IPS DF 4.7 (cell line): ENCODE data around the gene ADCY10.
"Not testable (repeated sequence)": the region's sequence is repeated elsewhere in the genome, so short reads cannot be mapped to it uniquely, and the experiment has no call there.

Experiments
- DNase-seq: peaks from one replicate; pipeline ENCODE4 v3.0.0-alpha.2; 2013; ENCODE audit warnings: low spot score; ENCODE audit errors: extremely low read depth

ADCY10 gene

DNA sequence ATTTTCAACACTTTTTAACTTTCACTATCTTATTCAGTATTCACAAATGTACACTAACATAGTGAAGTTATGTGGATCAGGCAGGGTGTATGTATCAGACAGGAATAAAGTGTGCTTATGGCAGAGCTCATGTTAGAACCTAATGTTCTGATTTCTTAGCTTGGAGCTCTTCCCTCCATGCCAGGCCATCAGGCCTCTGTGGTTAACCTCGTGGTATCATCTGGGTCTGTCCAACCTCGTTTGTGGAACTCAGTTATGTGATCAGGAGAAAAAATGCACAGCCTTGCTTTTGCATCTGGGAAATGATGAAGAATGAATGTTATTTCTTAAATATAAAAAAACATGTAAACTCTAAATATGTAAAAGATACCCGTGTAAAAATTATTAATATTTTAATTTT lies 105.2 kb downstream of the ADCY10 start:
- DNase-seq = no peak

DNA sequence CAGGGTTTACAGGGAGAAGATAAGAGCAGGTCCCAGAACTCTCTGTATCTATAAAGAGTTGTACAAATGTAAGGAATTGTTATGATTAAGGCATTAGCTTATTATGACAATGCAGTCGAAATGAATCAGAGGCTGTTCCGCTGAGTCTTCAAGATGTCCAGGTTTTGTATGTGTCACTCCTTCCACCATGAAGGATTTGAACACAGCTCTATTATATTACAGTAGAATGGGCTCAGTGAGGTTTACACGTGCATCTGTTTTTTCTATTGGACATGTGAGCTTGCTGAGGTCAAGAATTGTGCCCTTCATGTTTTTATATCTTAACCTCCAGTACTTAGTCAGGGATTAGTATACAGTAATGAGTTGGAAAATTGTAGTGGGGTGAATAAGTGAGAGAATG lies 105.8 kb downstream of the ADCY10 start:
- DNase-seq = no peak

DNA sequence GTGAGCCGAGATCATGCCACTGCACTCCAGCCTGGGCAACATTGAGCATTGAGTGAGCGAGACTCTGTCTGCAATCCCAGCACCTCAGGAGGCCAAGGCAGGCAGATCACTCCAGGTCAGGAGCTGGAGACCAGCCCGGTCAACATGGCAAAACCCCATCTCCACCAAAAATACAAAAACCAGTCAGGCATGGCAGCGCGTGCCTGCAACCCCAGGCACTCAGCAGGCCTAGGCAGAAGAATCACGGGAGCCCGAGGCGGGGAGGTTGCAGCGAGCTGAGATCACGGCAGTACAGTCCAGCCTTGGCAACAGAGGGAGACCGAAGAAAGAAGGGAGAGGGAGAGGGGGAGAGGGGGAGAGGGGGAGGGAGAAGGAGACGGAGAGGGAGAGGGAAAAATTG lies 107.3 kb downstream of the ADCY10 start:
- not testable (repeated sequence) for DNase-seq

DNA sequence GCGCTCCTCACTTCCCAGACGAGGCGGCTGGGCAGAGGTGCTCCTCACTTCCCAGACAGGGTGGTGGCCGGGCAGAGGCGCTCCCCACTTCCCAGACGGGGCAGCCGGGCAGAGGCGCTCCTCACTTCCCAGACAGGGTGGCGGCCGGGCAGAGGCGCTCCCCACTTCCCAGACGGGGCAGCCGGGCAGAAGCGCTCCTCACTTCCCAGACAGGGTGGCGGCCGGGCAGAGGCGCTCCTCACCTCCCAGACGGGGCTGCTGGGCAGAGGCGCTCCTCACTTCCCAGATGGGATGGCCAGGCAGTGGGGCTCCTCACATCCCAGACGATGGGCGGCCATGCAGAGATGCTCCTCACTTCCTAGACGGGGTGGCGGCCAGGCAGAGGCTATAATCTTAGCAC lies 107.7 kb downstream of the ADCY10 start:
- not testable (repeated sequence) for DNase-seq

DNA sequence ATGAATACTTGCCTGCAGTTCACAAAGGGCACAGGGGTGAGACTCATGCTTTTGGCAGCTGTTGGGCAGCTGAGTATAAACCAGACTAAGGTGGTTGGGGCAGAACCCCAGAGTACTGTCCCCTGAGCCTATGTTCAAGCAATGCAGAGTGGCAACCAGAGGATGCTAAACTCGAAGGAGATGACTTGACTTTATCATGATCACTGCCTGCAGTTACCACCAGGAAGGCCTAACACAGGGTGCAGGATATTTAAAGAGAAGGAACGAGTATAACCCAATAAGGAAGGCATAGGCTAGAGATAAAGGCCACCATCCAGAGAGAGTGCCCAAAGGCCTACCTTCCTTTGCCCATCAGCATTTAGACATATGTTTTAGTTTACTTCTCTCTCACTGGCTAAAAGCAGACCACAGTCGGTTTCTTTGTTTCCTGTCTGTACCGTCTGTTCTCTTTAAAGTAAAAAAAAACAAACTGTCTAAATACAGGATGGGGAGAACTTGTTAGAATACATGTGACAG lies 108.8 kb downstream of the ADCY10 start:
- no peak for DNase-seq

DNA sequence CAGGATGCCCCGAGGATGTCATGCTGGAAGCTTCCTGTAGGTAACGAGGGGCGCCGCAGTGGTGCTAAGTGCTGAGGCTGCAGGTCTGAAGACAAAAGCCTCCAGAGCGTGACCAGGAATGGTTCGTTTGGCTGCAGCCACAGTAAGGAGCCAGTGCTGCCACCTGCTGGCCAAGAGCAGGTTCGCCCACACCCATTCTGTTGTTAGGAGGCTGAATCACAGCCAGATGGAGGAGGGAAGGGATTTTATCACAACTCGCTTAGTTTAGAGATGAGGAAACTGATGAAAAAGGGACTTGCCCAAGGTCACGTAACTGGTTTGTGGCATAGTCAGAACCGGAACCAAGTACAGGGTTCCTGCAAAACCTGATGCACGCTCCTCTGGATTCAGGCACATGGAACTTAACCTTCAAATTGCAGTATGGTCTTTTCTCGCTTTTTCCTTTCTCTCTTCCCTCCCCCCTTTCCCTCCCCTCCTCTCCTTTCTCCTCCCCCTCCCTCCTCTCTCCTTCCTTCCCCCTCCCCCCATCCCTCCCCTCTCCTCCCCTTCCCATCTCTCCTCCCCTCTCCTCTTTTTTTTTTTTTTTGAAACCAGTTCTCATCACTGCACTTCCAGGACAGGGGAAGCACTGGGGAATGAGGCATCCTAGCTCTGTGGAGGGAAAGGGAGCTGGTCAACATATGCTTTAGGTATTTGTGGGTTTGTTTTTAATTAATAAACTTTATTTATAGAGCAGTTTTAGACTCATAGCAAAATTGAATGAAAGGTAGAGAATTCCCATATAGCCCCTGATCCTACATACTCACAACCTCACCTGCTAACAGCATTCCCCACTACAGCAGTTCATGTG lies 110.4 kb downstream of the ADCY10 start:
- DNase-seq = peak; percentile 95

DNA sequence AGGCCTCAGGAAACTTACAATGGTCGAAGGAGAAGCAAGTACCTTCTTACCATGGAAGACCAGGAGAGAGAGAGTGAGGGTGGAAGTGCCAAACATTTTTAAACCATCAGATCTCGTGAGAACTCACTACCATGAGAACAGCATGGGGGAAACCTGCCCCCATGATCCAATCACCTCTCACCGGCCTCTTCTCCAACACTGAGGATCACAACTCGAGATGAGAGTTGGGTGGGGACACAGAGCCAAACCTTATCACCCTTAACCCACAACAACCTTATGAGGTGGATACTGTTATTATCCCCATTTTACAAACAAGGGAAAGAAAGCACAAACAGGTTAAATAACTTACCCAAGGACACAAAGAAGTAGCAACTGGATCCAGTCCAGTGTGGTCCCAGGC lies 111.7 kb downstream of the ADCY10 start:
- no peak for DNase-seq

DNA sequence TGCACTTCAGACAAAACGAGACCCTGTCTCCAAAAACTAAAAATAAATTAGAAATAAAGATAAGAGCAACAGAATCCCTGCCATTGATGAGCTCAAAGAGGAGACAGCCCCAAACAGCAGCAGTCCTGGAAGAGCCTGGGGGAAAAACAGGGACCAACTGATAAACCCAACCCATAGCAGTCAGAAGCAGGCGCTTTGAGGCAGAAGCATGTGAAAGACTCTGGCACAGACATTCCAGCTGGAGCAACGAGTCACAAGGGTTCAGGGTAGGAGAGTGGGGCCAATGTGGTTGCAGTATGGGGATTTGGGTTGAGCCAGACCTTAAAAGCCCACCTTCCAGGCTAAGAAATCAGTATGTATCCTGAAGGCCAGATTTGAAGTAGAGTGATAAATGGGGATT lies 113.7 kb downstream of the ADCY10 start:
- DNase-seq = no peak

DNA sequence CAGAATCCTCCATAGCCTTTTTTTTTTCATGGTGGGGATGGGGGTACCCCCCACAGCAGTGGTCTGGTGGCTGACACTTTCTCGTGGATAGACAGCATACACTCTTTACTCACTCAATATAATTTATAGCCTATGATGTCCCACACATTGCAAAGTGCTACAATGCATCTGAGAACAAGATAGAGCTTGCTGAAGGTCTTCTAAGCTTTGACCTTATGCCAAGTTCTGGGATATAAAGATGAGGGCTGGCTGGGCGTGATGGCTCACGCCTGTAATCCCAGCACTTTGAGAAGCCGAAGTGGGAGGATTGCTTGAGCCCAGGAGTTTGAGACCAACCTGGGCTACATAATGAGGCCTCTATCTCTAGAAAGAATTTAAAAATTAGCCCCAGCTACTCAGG lies 114.2 kb downstream of the ADCY10 start:
- DNase-seq = no peak

DNA sequence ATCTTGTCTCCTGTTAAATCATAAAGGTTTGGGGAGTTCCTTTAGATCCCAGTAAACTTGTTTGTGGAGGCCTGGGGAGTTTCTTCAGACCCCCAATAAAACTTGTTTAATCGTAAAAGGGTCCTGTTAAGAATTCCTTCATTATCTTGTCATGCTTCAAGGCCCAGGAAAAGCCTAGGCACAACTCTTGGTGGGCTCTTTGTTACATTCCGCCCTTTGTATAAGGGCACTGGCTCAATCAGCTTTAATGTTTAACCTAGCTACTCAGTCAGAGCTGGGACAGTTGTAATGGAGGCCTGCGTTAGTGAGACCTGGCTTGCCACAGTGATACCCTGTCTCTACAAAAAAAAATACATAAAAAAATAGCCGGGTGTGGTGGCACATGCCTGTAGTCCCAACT lies 115.0 kb downstream of the ADCY10 start:
- DNase-seq = no peak

DNA sequence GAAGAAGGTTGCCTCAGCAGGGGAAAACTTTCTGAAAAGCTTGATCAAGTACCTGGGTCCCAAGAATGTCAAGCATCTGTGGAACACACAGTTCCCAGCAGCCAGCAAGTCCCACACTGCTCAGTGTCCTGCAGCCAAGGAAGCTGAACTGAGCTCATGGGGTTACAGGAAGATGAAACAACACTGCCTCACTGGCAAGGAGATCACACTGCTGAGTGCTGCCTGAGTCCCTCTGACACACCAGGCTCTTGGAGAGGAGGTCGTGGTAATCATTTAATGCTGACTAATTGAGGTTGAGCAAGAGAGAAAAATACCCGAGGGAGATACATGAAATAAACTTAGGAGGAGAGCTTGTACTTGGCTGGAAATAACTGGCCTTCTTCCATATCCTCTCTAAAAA lies 116.9 kb downstream of the ADCY10 start:
- DNase-seq = peak; percentile 74

DNA sequence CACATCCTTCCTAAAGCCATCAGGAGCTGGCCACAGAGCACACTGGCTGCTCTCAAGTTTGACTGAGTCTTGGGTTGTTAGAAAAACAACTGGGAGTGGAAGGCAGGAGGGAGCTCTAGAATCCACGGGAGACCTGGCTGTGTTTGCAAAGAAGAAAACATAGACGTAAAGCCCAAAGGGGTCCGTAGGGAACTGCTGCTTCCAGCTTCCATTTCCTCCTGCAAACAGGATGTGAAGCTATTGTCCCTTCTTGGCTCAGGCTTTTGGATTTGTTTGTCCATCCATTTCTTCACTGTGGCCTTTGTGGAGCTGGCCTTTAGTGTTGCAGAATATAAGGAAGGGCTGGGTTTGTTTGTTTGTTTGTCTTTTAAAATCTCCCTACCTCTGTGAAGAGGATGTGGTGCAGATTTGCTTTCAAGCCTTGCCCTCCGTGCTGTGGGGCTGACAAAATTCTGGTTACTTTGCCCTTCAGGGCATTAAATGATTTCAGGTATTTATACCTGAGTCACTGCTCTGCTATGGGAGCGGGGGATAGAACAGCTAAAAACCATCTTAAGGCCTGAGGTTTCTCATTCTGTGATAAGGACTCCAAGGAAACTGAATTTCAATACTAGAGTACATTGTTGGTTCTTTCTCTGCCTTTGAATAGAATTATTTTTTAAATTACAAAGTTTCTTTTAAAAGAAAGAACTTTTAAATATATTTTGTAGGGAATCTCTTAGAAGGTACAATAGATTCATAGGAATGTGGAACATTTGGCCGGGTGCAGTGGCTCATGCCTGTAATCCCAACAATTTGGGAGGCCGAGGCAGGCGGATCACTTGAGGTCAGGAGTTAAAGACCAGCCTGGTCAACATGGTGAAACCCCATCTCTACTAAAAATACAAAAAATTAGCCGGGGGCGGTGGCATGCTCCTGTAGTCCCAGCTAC lies 117.9 kb downstream of the ADCY10 start:
- no peak for DNase-seq

DNA sequence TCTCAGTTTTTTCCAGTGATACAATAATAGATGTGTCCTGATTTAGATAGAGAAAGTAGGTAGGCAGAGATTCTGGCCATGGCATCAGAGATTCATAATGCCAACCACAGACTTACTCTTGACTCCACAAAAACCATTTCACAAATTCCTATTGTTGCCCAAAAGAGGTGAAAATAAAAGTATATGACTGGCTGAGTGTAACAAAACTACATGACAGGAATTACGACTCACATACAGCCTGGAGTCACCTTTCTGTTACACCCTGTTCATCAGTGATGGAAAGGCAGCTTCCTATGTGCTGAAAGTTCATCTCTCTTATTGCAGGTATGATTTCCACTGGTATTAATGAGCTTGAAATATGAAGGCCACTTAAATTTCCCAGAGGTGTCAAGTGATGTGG lies 119.9 kb downstream of the ADCY10 start:
- DNase-seq = no peak

DNA sequence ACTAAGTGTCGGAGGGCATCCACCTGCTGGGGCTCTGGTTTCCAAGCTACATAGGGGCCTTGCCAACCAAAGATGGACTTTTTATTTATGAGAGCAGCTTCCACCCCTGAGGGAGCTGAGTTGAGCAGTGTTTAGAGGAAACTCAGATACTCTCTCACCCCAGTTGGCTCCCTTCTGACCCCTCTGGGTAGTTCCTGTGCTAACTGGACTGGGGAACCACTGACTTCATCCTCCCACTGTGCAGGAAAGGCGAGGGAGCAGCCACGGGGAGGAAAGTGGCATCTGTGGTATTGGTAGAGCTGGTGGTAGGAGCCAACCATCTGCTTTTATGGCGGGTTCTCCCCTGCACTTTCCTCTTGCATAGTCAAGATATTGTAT lies 121.8 kb downstream of the ADCY10 start:
- no peak for DNase-seq

DNA sequence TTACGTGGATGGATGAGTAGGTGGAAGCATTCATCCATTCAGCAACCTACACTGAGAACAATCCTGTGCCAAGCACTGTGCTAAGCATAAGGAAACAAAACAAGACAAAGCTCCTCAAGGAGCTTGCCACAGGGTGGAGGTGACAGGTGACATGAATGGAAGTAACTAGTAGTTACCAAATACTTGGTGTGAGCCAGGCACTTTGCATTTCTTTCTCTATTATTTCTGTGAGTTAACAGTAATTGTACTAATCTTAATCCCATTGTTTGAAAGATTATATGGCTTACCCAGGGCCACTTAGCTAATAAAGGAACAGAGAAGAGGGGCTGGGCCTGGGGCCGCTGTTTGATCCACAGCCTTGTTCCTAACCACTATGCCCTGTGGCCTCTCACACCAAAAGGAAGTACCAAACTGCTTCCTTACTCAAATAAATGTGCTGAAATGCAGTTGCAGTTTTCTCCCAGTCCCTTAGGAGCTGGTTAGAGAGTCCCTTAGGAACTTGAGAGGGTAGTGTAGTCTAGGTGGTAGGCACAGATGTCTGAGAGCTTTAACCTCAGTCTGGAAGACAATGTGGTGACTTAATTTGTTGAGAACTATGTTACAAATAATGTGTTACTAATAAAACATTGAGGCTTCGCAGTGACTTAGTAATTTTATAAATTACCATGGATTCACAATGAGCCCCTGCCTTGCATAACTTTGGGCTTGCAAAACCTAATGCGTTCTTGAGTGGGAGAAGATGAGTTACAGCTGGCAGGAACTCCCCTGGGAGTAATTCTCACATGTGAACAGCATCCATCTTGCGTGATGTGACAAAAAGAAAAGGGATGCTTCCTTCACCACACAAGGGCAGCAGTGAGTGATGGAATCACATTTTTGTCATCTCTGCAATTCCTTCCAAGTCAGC lies 122.4 kb downstream of the ADCY10 start:
- DNase-seq = no peak

DNA sequence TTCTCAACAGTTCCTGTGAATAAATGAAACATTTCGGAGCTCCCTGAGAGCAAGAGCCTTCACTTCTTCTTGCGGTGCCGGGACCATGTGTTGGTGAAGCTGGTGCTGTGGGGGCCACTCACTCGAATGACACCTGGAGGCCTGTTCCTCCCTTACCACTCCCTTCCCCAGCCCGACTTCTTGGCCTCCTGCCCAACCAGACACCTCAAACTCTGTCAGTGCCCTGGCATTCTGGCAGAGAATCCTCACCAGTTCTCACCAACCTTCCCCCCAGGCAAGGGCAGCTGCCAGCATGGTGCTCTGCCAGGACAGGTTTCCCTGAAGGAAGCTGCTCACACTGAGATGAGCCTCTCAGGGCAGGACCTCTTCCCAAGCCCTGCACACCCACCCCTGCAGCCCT lies 123.8 kb downstream of the ADCY10 start:
- no peak for DNase-seq

DNA sequence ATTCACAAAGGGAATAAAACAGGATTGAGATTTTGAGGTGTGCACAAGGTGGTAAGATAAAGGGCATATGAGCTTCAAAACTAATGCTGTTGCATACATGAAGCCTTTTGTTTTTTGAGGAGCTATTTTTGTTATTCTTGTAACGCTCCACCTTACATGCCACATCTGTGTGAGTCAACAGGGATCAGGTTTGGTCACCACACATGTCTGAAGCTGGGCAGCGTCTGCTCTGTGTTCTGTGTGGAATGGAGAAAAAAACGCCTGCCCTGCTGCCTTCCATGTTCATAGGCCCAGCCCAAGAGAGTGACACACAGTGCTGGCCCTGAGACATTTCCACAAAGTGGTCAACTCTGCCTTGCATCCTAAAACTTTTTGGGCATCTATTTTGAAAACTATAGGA lies 124.4 kb downstream of the ADCY10 start:
- no peak for DNase-seq

DNA sequence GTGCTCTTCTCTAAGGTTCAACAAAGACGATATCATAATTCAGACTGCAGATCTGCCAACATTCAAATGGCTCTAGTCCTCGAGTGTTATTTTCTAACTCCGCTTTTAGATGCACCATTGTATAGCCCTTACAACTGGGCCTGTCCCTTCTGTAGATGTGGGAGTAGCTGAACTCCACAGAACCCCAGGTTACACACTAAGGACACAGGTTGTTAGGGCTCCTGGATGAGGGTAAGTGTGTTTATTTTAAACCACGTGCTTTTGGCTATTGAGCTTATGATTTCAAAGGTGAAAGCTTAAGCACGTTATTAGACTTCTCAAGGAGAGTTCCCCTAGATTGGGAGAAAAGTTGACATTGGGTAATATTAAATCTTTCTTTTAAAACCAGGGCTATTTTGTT lies 127.4 kb downstream of the ADCY10 start:
- DNase-seq = no peak

DNA sequence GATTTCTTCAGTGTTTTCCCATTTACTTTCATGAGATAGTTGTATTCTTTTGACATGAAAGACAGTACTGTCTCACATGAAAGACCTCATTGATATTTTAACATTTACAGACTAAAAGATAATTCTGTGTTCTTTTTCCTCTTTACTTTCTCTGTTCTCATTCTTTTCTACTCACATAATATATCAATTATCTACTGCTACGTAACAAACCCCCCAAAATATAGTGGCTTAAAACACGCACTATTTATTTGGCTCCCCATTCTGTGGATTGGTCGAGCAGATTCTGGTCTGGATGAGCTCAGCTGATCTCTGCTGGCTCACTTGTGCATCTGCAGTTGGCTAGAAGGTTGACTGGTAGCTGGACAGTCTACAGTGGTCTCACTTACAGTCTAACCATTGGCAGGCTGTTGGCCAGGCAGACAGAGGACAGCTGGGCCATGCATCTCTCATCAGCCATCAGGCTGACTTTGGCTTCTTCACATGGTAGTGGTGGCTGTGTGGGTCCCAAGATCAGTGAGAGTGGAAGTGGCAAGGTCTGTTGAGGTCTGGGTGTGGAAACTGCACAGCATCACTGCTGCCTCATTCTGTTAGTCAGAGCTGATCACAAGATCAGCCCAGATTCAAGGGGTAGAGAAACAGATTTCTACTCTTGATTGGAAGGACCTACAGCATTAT lies 128.9 kb downstream of the ADCY10 start:
- DNase-seq = no peak

DNA sequence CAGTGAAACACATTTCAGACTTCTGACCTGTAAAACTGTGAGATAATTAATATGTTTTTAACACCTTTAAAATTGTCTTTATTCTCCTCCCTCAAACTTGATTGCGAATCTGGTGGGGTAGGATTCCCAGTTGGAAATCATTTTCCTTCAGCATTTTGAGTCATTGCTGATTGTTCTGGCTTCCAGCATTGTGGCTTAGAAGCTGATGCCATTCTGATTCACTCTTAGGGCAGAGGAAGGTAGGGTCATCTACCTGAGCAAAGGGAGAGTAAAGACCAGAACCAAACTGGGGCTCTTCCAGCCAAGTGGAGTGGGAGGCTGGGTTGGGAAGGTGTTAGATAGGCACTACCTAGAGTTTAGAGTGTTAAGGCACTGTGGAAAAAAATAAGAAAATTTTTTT lies 131.0 kb downstream of the ADCY10 start:
- DNase-seq = no peak

DNA sequence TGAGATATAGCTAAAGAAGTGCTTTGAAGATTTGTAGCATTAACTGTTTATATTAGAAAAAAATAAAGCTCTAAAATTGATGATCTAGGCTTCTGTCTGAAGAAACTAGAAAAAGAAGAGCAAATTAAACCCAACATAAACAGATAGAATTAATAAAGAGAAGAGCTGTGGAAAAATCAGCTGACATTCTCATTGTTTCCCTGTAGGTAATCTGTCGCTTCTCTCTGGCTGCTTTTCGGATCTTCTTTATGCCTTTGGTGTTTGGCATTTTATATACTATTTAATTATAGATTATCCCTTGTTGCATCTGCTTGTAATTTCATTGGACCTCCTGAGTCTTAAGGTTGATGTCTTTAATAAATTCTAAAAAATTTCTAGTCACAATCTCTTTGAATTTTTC lies 132.4 kb downstream of the ADCY10 start:
- no peak for DNase-seq
